GM18508 (cell line): ENCODE results near the gene TIMELESS.
A peak's percentile ranks its signal among the peaks of the same experiment; 100 is the strongest.
"Not testable (repeated sequence)": the region's sequence is repeated elsewhere in the genome, so short reads cannot be mapped to it uniquely, and the experiment has no call there.

Source experiments
- ATAC-seq: cut with Tn5 transposase; IDR thresholded peaks from one replicate; pipeline ENCODE4 v1.9.1; 2021; ENCODE audit warnings: moderate number of reproducible peaks; ENCODE audit not compliant: insufficient read depth, unreplicated experiment

The TIMELESS gene, protein sequence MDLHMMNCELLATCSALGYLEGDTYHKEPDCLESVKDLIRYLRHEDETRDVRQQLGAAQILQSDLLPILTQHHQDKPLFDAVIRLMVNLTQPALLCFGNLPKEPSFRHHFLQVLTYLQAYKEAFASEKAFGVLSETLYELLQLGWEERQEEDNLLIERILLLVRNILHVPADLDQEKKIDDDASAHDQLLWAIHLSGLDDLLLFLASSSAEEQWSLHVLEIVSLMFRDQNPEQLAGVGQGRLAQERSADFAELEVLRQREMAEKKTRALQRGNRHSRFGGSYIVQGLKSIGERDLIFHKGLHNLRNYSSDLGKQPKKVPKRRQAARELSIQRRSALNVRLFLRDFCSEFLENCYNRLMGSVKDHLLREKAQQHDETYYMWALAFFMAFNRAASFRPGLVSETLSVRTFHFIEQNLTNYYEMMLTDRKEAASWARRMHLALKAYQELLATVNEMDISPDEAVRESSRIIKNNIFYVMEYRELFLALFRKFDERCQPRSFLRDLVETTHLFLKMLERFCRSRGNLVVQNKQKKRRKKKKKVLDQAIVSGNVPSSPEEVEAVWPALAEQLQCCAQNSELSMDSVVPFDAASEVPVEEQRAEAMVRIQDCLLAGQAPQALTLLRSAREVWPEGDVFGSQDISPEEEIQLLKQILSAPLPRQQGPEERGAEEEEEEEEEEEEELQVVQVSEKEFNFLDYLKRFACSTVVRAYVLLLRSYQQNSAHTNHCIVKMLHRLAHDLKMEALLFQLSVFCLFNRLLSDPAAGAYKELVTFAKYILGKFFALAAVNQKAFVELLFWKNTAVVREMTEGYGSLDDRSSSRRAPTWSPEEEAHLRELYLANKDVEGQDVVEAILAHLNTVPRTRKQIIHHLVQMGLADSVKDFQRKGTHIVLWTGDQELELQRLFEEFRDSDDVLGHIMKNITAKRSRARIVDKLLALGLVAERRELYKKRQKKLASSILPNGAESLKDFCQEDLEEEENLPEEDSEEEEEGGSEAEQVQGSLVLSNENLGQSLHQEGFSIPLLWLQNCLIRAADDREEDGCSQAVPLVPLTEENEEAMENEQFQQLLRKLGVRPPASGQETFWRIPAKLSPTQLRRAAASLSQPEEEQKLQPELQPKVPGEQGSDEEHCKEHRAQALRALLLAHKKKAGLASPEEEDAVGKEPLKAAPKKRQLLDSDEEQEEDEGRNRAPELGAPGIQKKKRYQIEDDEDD

GRCh38 chr12:56448860-56449621, at the start of gene TIMELESS:
TIMELESS (minus strand) TSS chr12:56449426; CDS start chr12:56434170, 15,256 bp downstream.
- peak; percentile 50 for ATAC-seq

GRCh38 chr12:56498126-56498902, 49.1 kb upstream of the TIMELESS start:
- not testable (repeated sequence) for ATAC-seq

GRCh38 chr12:56496704-56497103, 47.5 kb upstream of the TIMELESS start:
- not testable (repeated sequence) for ATAC-seq

DNA sequence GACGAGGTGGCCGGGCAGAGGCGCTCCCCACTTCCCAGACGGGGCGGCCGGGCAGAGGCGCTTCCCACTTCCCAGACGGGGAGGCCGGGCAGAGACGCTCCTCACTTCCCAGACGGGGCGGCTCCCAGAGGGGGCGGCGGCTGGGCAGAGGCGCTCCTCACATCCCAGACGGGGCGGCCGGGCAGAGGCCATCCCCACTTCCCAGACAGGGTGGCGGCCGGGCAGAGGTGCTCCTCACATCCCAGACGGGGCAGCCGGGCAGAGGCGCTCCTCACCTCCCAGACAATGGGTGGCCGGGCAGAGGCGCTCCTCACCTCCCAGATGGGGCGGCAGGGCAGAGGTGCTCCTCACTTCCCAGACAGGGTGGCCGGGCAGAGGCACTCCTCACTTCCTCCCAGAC, 45.3 kb upstream of the TIMELESS start:
- not testable (repeated sequence) for ATAC-seq

DNA sequence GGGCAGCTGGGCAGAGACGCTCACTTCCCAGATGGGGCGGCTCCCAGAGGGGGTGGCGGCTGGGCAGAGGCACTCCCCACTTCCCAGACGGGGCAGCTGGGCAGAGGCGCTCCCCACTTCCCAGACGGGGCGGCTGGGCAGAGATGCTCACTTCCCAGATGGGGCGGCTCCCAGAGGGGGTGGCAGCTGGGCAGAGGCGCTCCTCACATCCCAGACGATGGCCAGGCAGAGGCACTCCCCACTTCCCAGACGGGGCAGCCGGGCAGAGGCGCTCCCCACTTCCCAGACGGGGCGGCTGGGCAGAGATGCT, 44.8 kb upstream of the TIMELESS start:
- not testable (repeated sequence) for ATAC-seq

DNA sequence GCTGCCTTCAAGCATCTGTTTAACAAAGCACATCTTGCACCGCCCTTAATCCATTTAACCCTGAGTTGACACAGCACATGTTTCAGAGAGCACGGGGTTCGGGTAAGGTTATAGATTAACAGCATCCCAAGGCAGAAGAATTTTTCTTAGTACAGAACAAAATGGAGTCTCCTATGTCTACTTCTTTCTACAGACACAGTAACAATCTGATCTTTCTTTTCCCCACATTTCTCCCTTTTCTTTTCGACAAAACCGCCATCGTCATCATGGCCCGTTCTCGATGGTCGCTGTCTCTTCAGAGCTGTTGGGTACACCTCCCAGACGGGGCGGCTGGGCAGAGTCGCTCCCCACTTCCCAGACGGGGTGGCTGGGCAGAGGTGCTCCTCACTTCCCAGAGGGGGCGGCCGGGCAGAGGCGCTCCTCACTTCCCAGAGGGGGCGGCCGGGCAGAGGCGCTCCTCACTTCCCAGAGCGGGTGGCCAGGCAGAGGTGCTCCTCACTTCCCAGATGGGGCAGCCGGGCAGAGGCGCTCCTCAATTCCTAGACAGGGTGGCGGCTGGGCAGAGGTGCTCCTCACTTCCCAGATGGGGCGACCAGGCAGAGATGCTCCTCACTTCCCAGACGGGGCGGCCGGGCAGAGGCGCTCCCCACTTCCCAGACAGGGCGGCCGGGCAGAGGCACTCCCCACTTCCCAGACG, 44.3 kb upstream of the TIMELESS start:
- ATAC-seq: not testable (repeated sequence)

DNA sequence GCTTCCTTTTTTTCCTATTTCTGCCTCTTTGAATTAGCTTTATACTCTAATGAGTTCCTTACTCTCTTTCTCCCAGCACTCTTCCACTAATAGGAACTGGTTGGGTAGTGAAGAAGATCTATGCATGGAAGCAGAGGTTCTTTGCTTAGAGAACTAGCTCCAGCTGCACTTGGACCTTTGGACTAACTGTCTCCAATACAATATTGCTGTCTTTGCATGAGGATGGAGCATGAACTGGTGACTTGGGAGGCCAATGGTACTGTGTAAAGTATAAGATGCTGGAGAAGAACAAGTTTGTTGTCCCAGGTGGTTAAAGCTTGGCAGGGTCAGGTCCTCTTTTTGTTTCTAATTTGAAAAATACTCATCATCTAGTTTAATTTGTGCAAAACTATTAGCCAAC, 41.1 kb upstream of the TIMELESS start:
- no peak for ATAC-seq

- peak; percentile 56 for ATAC-seq
These were observed 39.1 kb upstream of the TIMELESS start, which contains the start of gene GLS2 for GRCh38 chr12:56488041-56488955. GLS2 (minus strand) TSS chr12:56488161; CDS start chr12:56488118, 43 bp downstream.

DNA sequence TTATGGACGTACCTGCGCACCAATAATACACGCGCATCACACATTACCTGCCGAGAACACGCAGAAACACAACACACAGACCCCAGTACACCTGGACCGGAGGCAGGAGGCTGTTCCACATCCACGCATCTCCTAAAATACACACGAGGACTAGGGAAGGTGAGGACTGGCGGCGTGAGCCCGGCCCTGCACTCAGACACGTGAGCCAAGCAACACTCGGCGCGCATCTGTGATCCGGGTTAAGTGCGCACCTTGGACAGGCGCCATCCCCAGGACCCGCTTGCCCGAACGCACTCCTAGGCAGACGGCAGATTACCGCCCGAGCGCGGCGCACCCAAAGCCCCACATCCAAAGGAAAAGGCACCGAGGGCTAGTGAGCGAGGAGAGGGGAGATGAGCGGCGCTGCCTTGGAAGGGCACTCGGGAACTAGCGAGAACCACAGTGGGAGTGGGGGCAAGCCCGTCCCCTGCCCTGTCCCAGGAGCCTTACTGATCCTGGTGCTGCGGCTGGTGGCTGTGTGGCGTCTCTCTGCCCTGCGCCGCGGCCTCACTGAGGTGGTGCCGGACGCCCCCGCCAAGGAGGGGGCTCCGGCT, 38.3 kb upstream of the TIMELESS start:
- ATAC-seq: peak; percentile 15

GRCh38 chr12:56486694-56487093, 37.5 kb upstream of the TIMELESS start:
- no peak for ATAC-seq

- no peak for ATAC-seq
These were observed 35.3 kb upstream of the TIMELESS start for GRCh38 chr12:56484566-56484965.

DNA sequence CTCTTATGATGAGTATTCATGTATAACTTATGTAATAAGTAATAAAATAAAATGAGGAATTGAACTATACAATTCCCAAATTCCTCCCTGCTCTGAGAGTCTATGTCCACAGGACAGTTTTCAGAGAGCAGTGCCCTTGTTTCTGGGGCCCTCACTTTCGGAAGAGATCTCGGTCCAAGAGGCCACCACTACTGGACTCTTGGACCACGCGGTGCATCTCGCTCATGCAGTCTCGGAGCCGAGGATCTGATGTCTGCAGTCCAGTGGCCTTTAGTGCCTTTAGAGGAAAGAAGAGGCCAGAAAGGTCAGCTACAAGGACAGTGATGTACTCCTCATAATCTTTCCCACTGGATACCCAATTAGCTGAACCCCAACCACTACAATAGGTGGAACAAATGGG, 30.4 kb upstream of the TIMELESS start:
- no peak for ATAC-seq

GRCh38 chr12:56477521-56478225, 28.4 kb upstream of the TIMELESS start:
- ATAC-seq: no peak

DNA sequence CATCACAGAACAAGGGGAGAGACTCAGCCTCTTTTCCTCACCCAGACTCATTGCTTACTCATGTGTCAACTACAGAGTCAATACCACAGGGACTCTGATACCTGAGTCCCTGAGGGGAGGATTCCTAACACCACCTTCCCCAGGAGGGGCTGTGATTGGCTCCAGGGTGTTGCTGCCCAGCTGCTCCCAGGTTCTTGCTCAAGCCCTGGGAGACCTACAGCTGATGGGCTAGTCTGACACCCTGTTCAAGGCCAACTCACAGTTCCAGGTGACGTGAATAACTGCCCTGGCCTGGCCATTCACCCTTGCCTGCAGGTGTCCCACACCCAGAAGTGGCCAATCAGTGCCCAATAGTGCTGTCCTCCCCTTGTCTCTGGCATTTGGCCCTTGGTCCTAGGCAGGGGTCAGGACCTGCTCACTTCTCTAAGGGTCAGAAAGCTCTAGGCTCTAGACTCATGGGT, 27.8 kb upstream of the TIMELESS start:
- no peak for ATAC-seq

DNA sequence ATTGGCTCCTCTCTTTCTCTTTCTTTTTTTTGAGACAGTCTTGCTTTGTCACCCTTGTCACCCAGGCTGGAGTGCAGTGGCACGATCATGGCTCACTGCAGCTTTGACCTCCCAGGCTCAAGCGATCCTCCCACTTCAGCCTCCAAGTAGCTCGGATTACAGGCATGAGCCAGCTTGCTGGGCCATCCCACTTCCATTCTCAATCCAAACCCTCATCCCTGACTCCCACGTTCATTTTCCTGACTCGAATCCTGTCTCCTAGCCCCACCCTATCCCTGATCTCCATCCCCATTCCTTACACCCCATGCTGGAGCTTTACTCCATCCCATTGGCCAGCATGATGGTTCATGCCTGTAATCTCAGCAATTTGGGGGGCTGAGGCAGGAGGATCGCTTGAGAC, 26.9 kb upstream of the TIMELESS start:
- no peak for ATAC-seq

DNA sequence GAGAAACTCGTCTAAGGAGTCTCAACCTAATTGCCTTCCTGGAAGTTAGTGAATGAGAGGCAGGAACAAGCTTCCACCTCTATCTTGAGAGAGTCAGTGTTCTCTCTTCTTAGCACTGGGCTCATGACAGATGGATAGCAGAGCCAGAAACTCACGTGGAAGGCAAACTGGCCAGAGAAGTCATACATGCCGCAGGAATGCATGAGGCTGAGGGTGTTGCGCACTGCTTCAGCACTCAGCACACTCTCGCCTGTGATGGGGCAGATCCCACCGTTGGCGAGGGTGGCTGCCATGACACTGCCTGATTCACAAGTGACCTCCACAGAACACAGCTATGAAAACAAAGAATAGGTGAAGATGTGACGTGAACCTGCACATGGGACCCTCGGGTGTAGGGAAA, 25.2 kb upstream of the TIMELESS start:
- ATAC-seq: no peak
